HCT116 (cell line): ENCODE measurements around the gene GSK3A. TPM values are rescaled to one million over a fixed set of nuclear protein-coding genes. Genes with fewer than 3 reads are reported as not detected.

ENCODE experiments used
- ATAC-seq: fragments of 200-7000 bp; cut with Tn5 transposase; 2 replicates; pipeline ENCODE4 v1.9.1; 2020; ENCODE audit warnings: mild to moderate bottlenecking, moderate library complexity
- BruUV-seq: library from RNA; stranded (reverse); fragments of 400-500 nt; replicated peaks from 2 replicates; lab custom pipeline; 2021; lab: Mats Ljungman, UMichigan
- CTCF ChIA-PET: fragments of 300-600 bp; sonication (Branson Sonifier 250); formaldehyde crosslinking; loops from one replicate; lab custom pipeline; 2021; ENCODE audit warnings: antibody characterized with exemption; lab: Charles Lee
- POLR2A ChIA-PET: fragments of 300-600, 350-600 bp; sonication (Branson Sonifier 250); formaldehyde crosslinking; loops from one replicate; lab custom pipeline; 2021; ENCODE audit warnings: antibody characterized with exemption; lab: Charles Lee
- RAD21 ChIA-PET, 2 experiments: fragments of 300-600 bp; sonication (Branson Sonifier 250); formaldehyde crosslinking; loops; one replicate each; lab custom pipeline; 2023; ENCODE audit warnings: low total read pairs in 2 of 2; ENCODE audit not compliant: uncharacterized antibody in 2 of 2, unreplicated experiment in 2 of 2, low non-redundant PET in 1 of 2; lab: Charles Lee
- DNase-seq: peaks from one replicate; pipeline ENCODE4 v3.0.0-alpha.2; 2010; ENCODE audit warnings: low read depth, low spot score
- H2AFZ ChIP-seq: fragments of 200-600 bp; shearing (Covaris generic), sonication (generic); 2 replicates; pipeline ENCODE4 v1.6.1; 2017; ENCODE audit warnings: low read depth, mixed run types, mixed read lengths, antibody characterized with exemption, low read length; ENCODE audit not compliant: poor library complexity, severe bottlenecking
- H3K27ac ChIP-seq: 2 replicates; pipeline ENCODE4 v1.5.1; 2012; ENCODE audit warnings: low read depth, low read length
- H3K27me3 ChIP-seq: fragments of 200-600 bp; sonication (generic); 2 replicates; pipeline ENCODE4 v1.6.1; 2016; ENCODE audit warnings: mixed run types, low read length, mixed read lengths; ENCODE audit not compliant: insufficient read depth
- H3K36me3 ChIP-seq, 2 experiments: fragments of 200-500 bp in 1 of 2; fragments of 200-600 bp in 1 of 2; sonication (Bioruptor generic) in 1 of 2; sonication (generic) in 1 of 2; 2 replicates each; pipeline versions ENCODE4 v1.5.1 to v1.6.1; 2014 to 2016; ENCODE audit warnings: low read length in 2 of 2, inconsistent platforms in 1 of 2, mixed read lengths in 1 of 2, mixed run types in 1 of 2; ENCODE audit not compliant: insufficient read depth in 2 of 2, control insufficient read depth in 1 of 2
- H3K4me1 ChIP-seq, 2 experiments: fragments of 200-600 bp in 1 of 2; sonication (generic) in 1 of 2; 2 replicates each; pipeline versions ENCODE4 v1.5.1 to v1.6.1; 2012 to 2017; ENCODE audit warnings: low read length in 2 of 2, inconsistent platforms in 1 of 2, mild to moderate bottlenecking in 1 of 2, mixed read lengths in 1 of 2, mixed run types in 1 of 2, moderate library complexity in 1 of 2; ENCODE audit not compliant: insufficient read depth in 2 of 2, control insufficient read depth in 1 of 2
- H3K4me2 ChIP-seq: fragments of 200-600 bp; sonication (generic); 2 replicates; pipeline ENCODE4 v1.6.1; 2017; ENCODE audit warnings: mixed run types, low read length, mixed read lengths
- H3K4me3 ChIP-seq, 2 experiments: fragments of 200-600 bp in 1 of 2; sonication (generic) in 1 of 2; replicated peaks in 1 of 2; 2 replicates each; pipeline ENCODE4 v1.5.1; 2011 to 2016; ENCODE audit warnings: low read length in 2 of 2, control low read depth in 1 of 2, low read depth in 1 of 2, mild to moderate bottlenecking in 1 of 2, mixed read lengths in 1 of 2, mixed run types in 1 of 2
- H3K79me2 ChIP-seq: fragments of 200-600 bp; sonication (generic); 2 replicates; pipeline ENCODE4 v1.6.1; 2017; ENCODE audit warnings: mild to moderate bottlenecking, mixed run types, low read length, moderate library complexity, mixed read lengths; ENCODE audit not compliant: insufficient read depth
- H3K9ac ChIP-seq: fragments of 200-600 bp; sonication (generic); 2 replicates; pipeline ENCODE4 v1.6.1; 2016; ENCODE audit warnings: low read length, mixed read lengths
- H3K9me2 ChIP-seq: fragments of 200-600 bp; sonication (generic), shearing (Covaris generic); 2 replicates; pipeline ENCODE4 v1.6.1; 2017; ENCODE audit warnings: mixed run types, mild to moderate bottlenecking, moderate library complexity; ENCODE audit not compliant: insufficient read depth
- H3K9me3 ChIP-seq, 2 experiments: fragments of 200-500 bp in 1 of 2; fragments of 200-600 bp in 1 of 2; sonication (Bioruptor generic) in 1 of 2; sonication (generic) in 1 of 2; 2 replicates each; pipeline ENCODE4 v1.6.1; 2014 to 2017; ENCODE audit warnings: low read length in 2 of 2, mixed read lengths in 2 of 2, inconsistent platforms in 1 of 2, low read depth in 1 of 2, mild to moderate bottlenecking in 1 of 2, mixed run types in 1 of 2, moderate library complexity in 1 of 2; ENCODE audit not compliant: control insufficient read depth in 1 of 2, insufficient read depth in 1 of 2
- H4K20me1 ChIP-seq: fragments of 200-600 bp; sonication (generic), shearing (Covaris generic); 2 replicates; pipeline ENCODE4 v1.6.1; 2017; ENCODE audit warnings: mixed run types, mild to moderate bottlenecking, moderate library complexity; ENCODE audit not compliant: insufficient read depth
- POLR2AphosphoS5 ChIP-seq: IDR thresholded peaks from 2 replicates; pipeline ENCODE4 v1.6.1; 2011; ENCODE audit warnings: mild to moderate bottlenecking, low read depth, low read length, moderate library complexity
- SIN3A ChIP-seq: IDR thresholded peaks from 2 replicates; pipeline ENCODE4 v1.6.1; 2012; ENCODE audit warnings: low read depth
- YY1 ChIP-seq: IDR thresholded peaks from 2 replicates; pipeline ENCODE4 v1.6.1; 2011; ENCODE audit warnings: low read length, low read depth, moderate library complexity, mild to moderate bottlenecking; ENCODE audit not compliant: insufficient replicate concordance; ENCODE audit errors: extremely low read depth
- ZFX ChIP-seq: fragments of 450-650 bp; IDR thresholded peaks from 2 replicates; pipeline ENCODE4 v1.6.1; 2017
- intact Hi-C: fragments of 100-400 bp; cut with micrococcal nuclease; formaldehyde crosslinking; loops from 2 replicates; pipeline ENCODE4 v1.10.0; 2022
- total RNA-seq: library from RNA; stranded (reverse); gene quantifications from one replicate; pipeline ENCODE4 v1.2.1, GENCODE V29; 2021; ENCODE audit not compliant: unreplicated experiment
- TF ChIP-seq, protein P1 (sequence below), 3 experiments: fragments of 200-600 bp in 1 of 3; sonication (generic) in 1 of 3; IDR thresholded peaks in 2 of 3; conservative IDR thresholded peaks in 1 of 3; 2 replicates each; pipeline ENCODE4 v1.5.1; 2012 to 2017; ENCODE audit warnings: low read depth in 2 of 3, low read length in 2 of 3, antibody characterized with exemption in 1 of 3, borderline replicate concordance in 1 of 3, control low read depth in 1 of 3, mild to moderate bottlenecking in 1 of 3, mixed read lengths in 1 of 3, mixed run types in 1 of 3, moderate library complexity in 1 of 3; ENCODE audit not compliant: insufficient read depth in 1 of 3
- TF ChIP-seq, protein P2 (sequence below): IDR thresholded peaks from 2 replicates; pipeline ENCODE4 v1.6.1; 2012; ENCODE audit warnings: low read depth

Gene GSK3A
- total RNA-seq, 1 experiment from 2014 or later, result 57.2 TPM

DNA sequence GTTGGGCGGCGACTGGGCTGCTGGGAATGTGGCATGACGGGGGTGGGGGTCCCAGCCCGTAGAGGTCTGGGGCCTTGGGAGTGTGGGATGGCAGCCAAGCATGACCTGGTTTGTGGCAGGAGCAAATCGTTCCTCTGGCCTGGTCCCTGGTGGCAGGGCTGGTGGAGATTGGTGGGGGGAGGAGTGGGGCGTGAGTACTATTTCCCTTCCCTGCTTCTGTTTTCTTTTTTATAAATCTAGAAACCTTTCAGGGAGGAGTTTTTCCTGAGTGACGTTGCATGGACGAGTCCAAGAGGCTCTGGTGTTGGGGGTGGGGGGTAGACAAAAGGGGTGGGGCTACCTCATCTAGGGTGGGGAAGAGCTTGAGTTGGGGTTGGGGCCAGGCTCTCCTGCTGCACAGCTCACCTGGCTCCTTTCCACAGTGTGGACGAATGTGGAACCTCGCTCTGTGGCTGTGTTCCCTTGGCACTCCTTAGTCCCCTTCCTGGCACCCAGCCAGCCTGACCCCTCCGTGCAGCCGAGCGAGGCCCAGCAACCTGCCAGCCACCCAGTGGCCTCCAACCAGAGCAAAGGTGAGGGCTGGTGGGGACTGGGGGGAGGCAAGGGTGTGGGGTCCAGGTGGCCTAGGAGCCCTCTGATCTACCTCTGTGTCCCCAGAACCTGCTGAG is 44.1 kb upstream of the GSK3A start (continued):
- TF ChIP-seq, protein P1, sequence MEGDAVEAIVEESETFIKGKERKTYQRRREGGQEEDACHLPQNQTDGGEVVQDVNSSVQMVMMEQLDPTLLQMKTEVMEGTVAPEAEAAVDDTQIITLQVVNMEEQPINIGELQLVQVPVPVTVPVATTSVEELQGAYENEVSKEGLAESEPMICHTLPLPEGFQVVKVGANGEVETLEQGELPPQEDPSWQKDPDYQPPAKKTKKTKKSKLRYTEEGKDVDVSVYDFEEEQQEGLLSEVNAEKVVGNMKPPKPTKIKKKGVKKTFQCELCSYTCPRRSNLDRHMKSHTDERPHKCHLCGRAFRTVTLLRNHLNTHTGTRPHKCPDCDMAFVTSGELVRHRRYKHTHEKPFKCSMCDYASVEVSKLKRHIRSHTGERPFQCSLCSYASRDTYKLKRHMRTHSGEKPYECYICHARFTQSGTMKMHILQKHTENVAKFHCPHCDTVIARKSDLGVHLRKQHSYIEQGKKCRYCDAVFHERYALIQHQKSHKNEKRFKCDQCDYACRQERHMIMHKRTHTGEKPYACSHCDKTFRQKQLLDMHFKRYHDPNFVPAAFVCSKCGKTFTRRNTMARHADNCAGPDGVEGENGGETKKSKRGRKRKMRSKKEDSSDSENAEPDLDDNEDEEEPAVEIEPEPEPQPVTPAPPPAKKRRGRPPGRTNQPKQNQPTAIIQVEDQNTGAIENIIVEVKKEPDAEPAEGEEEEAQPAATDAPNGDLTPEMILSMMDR (IDR thresholded peaks at IDR 0.05 in 2 of 3, conservative IDR thresholded peaks at IDR 0.05 in 1 of 3; ENCODE audit: borderline replicate concordance in 1 of 3, insufficient read depth in 1 of 3, low read depth in 2 of 3, low read length in 2 of 3), result no peak
- no peak for TF ChIP-seq YY1
- no peak for TF ChIP-seq ZFX
- TF ChIP-seq, protein P2, sequence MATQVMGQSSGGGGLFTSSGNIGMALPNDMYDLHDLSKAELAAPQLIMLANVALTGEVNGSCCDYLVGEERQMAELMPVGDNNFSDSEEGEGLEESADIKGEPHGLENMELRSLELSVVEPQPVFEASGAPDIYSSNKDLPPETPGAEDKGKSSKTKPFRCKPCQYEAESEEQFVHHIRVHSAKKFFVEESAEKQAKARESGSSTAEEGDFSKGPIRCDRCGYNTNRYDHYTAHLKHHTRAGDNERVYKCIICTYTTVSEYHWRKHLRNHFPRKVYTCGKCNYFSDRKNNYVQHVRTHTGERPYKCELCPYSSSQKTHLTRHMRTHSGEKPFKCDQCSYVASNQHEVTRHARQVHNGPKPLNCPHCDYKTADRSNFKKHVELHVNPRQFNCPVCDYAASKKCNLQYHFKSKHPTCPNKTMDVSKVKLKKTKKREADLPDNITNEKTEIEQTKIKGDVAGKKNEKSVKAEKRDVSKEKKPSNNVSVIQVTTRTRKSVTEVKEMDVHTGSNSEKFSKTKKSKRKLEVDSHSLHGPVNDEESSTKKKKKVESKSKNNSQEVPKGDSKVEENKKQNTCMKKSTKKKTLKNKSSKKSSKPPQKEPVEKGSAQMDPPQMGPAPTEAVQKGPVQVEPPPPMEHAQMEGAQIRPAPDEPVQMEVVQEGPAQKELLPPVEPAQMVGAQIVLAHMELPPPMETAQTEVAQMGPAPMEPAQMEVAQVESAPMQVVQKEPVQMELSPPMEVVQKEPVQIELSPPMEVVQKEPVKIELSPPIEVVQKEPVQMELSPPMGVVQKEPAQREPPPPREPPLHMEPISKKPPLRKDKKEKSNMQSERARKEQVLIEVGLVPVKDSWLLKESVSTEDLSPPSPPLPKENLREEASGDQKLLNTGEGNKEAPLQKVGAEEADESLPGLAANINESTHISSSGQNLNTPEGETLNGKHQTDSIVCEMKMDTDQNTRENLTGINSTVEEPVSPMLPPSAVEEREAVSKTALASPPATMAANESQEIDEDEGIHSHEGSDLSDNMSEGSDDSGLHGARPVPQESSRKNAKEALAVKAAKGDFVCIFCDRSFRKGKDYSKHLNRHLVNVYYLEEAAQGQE, result no peak
- TF ChIP-seq, all 23 proteins: peak for 0

DNA sequence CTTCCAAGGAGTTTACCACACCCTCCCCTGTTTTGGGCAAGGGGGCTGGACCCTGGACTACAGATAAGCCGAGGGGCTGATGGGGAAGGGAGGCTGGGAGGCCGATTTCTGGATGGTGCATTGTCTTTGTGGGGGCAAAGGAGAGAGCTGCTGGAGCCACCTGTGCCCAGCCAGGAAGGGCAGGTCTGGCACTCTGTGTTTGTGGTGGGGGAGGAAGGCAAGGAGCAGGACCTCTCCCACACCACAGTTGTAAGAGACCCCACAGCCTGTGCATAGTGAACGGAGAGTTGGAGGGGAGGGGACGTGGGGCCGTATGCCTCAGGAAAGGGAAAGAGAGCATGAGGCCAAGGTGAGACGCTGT is 43.6 kb upstream of the GSK3A start:
- Histone ChIP-seq H2AFZ (no peak overlapping the region), H3K4me3 (no peak overlapping the region), H3K9me3 (no peaks in the 10 kb centered on the region), H4K20me1 (no peaks in the 10 kb centered on the region), H3K79me2 (peaks cover 18% of the 10 kb centered on the region; the same call in 1 of the 2 replicates), H3K27me3 (no peaks in the 10 kb centered on the region), H3K27ac (peak overlapping the region; percentile 24; the same call in 1 of the 2 replicates), H3K36me3 (peaks cover 9 to 21% of the 10 kb centered on the region in 2 experiments), H3K9ac (peak overlapping the region; percentile 11; the same call in 1 of the 2 replicates), H3K9me2 (no peaks in the 10 kb centered on the region), H3K4me1 (peaks cover 29 to 53% of the 10 kb centered on the region in 2 experiments), H3K4me2 (peak overlapping the region; percentile 94; the same call in 1 of the 2 replicates)
- ChIA-PET POLR2A (no interaction called here), RAD21 (no interaction called here), CTCF (no interaction called here)
- no peak for ATAC-seq
- BruUV-seq, result no TSS peak
- no peak for DNase-seq
- TF ChIP-seq, protein P1 (IDR thresholded peaks at IDR 0.05 in 2 of 3, conservative IDR thresholded peaks at IDR 0.05 in 1 of 3; ENCODE audit: borderline replicate concordance in 1 of 3, insufficient read depth in 1 of 3, low read depth in 2 of 3, low read length in 2 of 3), result no peak
- TF ChIP-seq SIN3A, result no peak
- TF ChIP-seq POLR2AphosphoS5, result no peak
- intact Hi-C loops, result no loop called here
